IMR-90 (cell line): Measurements from ENCODE around the gene CHDH. TPM values are rescaled to one million over a fixed set of nuclear protein-coding genes. Genes with fewer than 3 reads are reported as not detected.

Source experiments
- ATAC-seq: fragments of 200-7000 bp; cut with Tn5 transposase; 2 replicates; pipeline ENCODE4 v1.9.1; 2020; ENCODE audit warnings: low read depth, mild to moderate bottlenecking, moderate library complexity
- BruUV-seq: library from RNA; stranded (reverse); fragments of 400-500 nt; replicated peaks from 2 replicates; lab custom pipeline; 2021; lab: Mats Ljungman, UMichigan
- CTCF ChIA-PET: fragments of 300-600 bp; formaldehyde crosslinking; extraction: SDS; loops from one replicate; lab custom pipeline; 2021; ENCODE audit warnings: antibody characterized with exemption; lab: Yijun Ruan, JAX
- POLR2A ChIA-PET: fragments of 300-600 bp; sonication (Branson Sonifier 250); formaldehyde crosslinking; loops from one replicate; lab custom pipeline; 2022; ENCODE audit warnings: antibody characterized with exemption; ENCODE audit not compliant: unreplicated experiment; lab: Charles Lee
- DNase-seq: peaks from one replicate; pipeline ENCODE4 v3.0.0; 2013
- H2AFZ ChIP-seq: replicated peaks from 2 replicates; pipeline ENCODE3; 2013; ENCODE audit warnings: low read length, mild to moderate bottlenecking; ENCODE audit not compliant: poor library complexity
- H2AK5ac ChIP-seq: 2 replicates; pipeline ENCODE4 v1.6.1; 2013; ENCODE audit warnings: low read depth, low read length, inconsistent platforms
- H2AK9ac ChIP-seq: replicated peaks from 2 replicates; pipeline ENCODE3; 2013; ENCODE audit warnings: mild to moderate bottlenecking, low read depth, low read length, moderate library complexity; ENCODE audit not compliant: poor library complexity
- H2BK120ac ChIP-seq: 2 replicates; pipeline ENCODE4 v1.6.1; 2013; ENCODE audit warnings: low read depth, low read length, inconsistent platforms
- H2BK15ac ChIP-seq: 3 replicates; pipeline ENCODE4 v1.6.1; 2013; ENCODE audit warnings: low read depth, low read length, inconsistent platforms
- H2BK20ac ChIP-seq: 2 replicates; pipeline ENCODE4 v1.6.1; 2013; ENCODE audit warnings: low read depth, mild to moderate bottlenecking, inconsistent platforms, low read length, moderate library complexity
- H2BK5ac ChIP-seq: 2 replicates; pipeline ENCODE4 v1.6.1; 2013; ENCODE audit warnings: mild to moderate bottlenecking, low read depth, low read length, inconsistent platforms; ENCODE audit not compliant: poor library complexity, severe bottlenecking
- H3K14ac ChIP-seq: replicated peaks from 2 replicates; pipeline ENCODE4 v1.6.1; 2013; ENCODE audit warnings: low read depth, low read length, inconsistent platforms
- H3K18ac ChIP-seq: 2 replicates; pipeline ENCODE4 v1.6.1; 2013; ENCODE audit warnings: low read depth, low read length, control low read depth
- H3K23ac ChIP-seq: 2 replicates; pipeline ENCODE4 v1.6.1; 2013; ENCODE audit warnings: low read depth, low read length, inconsistent platforms
- H3K27ac ChIP-seq: 2 replicates; pipeline ENCODE4 v1.5.1; 2013; ENCODE audit warnings: mild to moderate bottlenecking, control low read depth, low read length; ENCODE audit not compliant: insufficient read depth
- H3K27me3 ChIP-seq: 2 replicates; pipeline ENCODE4 v1.6.1; 2013; ENCODE audit warnings: low read length; ENCODE audit not compliant: control insufficient read depth, insufficient read depth
- H3K36me3 ChIP-seq: 2 replicates; pipeline ENCODE4 v1.6.1; 2013; ENCODE audit warnings: low read length, mixed read lengths; ENCODE audit not compliant: control insufficient read depth, insufficient read depth
- H3K4ac ChIP-seq: 2 replicates; pipeline ENCODE4 v1.6.1; 2013; ENCODE audit warnings: low read depth, low read length, inconsistent platforms
- H3K4me1 ChIP-seq: 2 replicates; pipeline ENCODE4 v1.6.1; 2013; ENCODE audit warnings: low read length, mixed read lengths; ENCODE audit not compliant: control insufficient read depth, insufficient read depth
- H3K4me2 ChIP-seq: 2 replicates; pipeline ENCODE4 v1.6.1; 2013; ENCODE audit warnings: low read depth, mild to moderate bottlenecking, control low read depth, low read length, moderate library complexity
- H3K4me3 ChIP-seq: 2 replicates; pipeline ENCODE4 v1.5.1; 2013; ENCODE audit warnings: low read depth, mild to moderate bottlenecking, control low read depth, low read length, moderate library complexity; ENCODE audit not compliant: insufficient read depth
- H3K56ac ChIP-seq: 2 replicates; pipeline ENCODE4 v1.6.1; 2013; ENCODE audit warnings: low read length, inconsistent platforms; ENCODE audit not compliant: insufficient read depth; ENCODE audit errors: extremely low read depth
- H3K79me1 ChIP-seq, 2 experiments: 2 replicates each; pipeline ENCODE4 v1.6.1; 2013; ENCODE audit warnings: low read length in 2 of 2, inconsistent platforms in 1 of 2, low read depth in 1 of 2
- H3K9ac ChIP-seq: 2 replicates; pipeline ENCODE4 v1.6.1; 2013; ENCODE audit warnings: low read depth, low read length, control low read depth
- H3K9me1 ChIP-seq: 2 replicates; pipeline ENCODE4 v1.6.1; 2013; ENCODE audit warnings: low read length, inconsistent platforms; ENCODE audit not compliant: insufficient read depth
- H3K9me3 ChIP-seq: 2 replicates; pipeline ENCODE4 v1.6.1; 2013; ENCODE audit warnings: low read length; ENCODE audit not compliant: control insufficient read depth, insufficient read depth
- H4K20me1 ChIP-seq: 2 replicates; pipeline ENCODE4 v1.6.1; 2013; ENCODE audit warnings: low read length, inconsistent platforms; ENCODE audit not compliant: insufficient read depth
- H4K5ac ChIP-seq: 2 replicates; pipeline ENCODE4 v1.6.1; 2013; ENCODE audit warnings: mild to moderate bottlenecking, low read depth, low read length, control low read depth
- H4K8ac ChIP-seq, 2 experiments: 2 replicates each; pipeline ENCODE4 v1.6.1; 2013; ENCODE audit warnings: low read depth in 2 of 2, low read length in 2 of 2, control low read depth in 1 of 2, inconsistent platforms in 1 of 2
- H4K91ac ChIP-seq: 2 replicates; pipeline ENCODE4 v1.6.1; 2013; ENCODE audit warnings: low read depth, low read length, inconsistent platforms; ENCODE audit not compliant: insufficient read depth
- BHLHE40 ChIP-seq: fragments of 150-350 bp; IDR thresholded peaks from 2 replicates; pipeline ENCODE4 v1.6.1; 2016; ENCODE audit warnings: mild to moderate bottlenecking, low read depth, low read length
- CEBPB ChIP-seq: IDR thresholded peaks from 2 replicates; pipeline ENCODE4 v1.6.1; 2012; ENCODE audit warnings: low read depth, low read length, improper control_type of control experiment
- CHD1 ChIP-seq: IDR thresholded peaks from 2 replicates; pipeline ENCODE4 v1.6.1; 2012; ENCODE audit warnings: low read depth, low read length, improper control_type of control experiment
- FOS ChIP-seq: fragments of 150-350 bp; IDR thresholded peaks from 2 replicates; pipeline ENCODE4 v1.6.1; 2016; ENCODE audit warnings: low read depth, low read length
- MAFK ChIP-seq: IDR thresholded peaks from 2 replicates; pipeline ENCODE4 v1.6.1; 2012; ENCODE audit warnings: low read depth, low read length, improper control_type of control experiment
- MAZ ChIP-seq: IDR thresholded peaks from 2 replicates; pipeline ENCODE4 v1.6.1; 2012; ENCODE audit warnings: low read depth, mild to moderate bottlenecking, low read length, improper control_type of control experiment, moderate library complexity, borderline replicate concordance
- MXI1 ChIP-seq: IDR thresholded peaks from 2 replicates; pipeline ENCODE4 v1.6.1; 2012; ENCODE audit warnings: low read depth, mild to moderate bottlenecking, low read length, moderate library complexity, borderline replicate concordance
- NFE2L2 ChIP-seq: fragments of 150-350 bp; IDR thresholded peaks from 2 replicates; pipeline ENCODE4 v1.6.1; 2016; ENCODE audit warnings: low read depth, mild to moderate bottlenecking, low read length
- POLR2A ChIP-seq: IDR thresholded peaks from 2 replicates; pipeline ENCODE4 v1.6.1; 2012; ENCODE audit warnings: mild to moderate bottlenecking, low read depth, low read length
- RCOR1 ChIP-seq: IDR thresholded peaks from 2 replicates; pipeline ENCODE4 v1.6.1; 2012; ENCODE audit warnings: mild to moderate bottlenecking, low read length, improper control_type of control experiment; ENCODE audit not compliant: insufficient replicate concordance
- SMC3 ChIP-seq: fragments of 150-350 bp; IDR thresholded peaks from 2 replicates; pipeline ENCODE4 v1.6.1; 2016; ENCODE audit warnings: low read depth, mild to moderate bottlenecking, antibody characterized with exemption, low read length, moderate library complexity
- WGBS, 2 experiments: methylation state at CpG; one replicate each; pipeline versions ENCODE4 v1.1.5 to v1.1.7; 2013; ENCODE audit warnings: missing lambda C conversion rate in 2 of 2; ENCODE audit not compliant: insufficient read length in 1 of 2; ENCODE audit errors: extremely low coverage in 2 of 2; 5-methylcytosine and 5-hydroxymethylcytosine counted together
- dilution Hi-C: fragments of 300-500 bp; cut with HindIII; formaldehyde crosslinking; loops from one replicate; pipeline ENCODE4 v1.14.3; 2018; ENCODE audit warnings: low sequenced_read_pairs; ENCODE audit not compliant: unreplicated experiment
- in situ Hi-C: fragments of 300-500 bp; cut with MboI; formaldehyde crosslinking; loops from 3 replicates; pipeline ENCODE4 v1.14.3; 2019; ENCODE audit warnings: low sequenced_read_pairs, inconsistent platforms, mixed read lengths
- intact Hi-C: fragments of 100-400 bp; cut with micrococcal nuclease; formaldehyde crosslinking; loops from 2 replicates; pipeline ENCODE4 v1.10.0; 2022
- polyA plus RNA-seq, 3 experiments: library from polyadenylated mRNA; depleted of rRNA; stranded (reverse); fragments of >200 nt; gene quantifications; 2 replicates each; pipeline ENCODE4 v1.2.3, GENCODE V29; 2012; ENCODE audit warnings: low replicate concordance in 1 of 3
- total RNA-seq: library from RNA; depleted of rRNA; stranded (reverse); fragments of >200 nt; gene quantifications from 2 replicates; pipeline ENCODE4 v1.2.3, GENCODE V29; 2012
- TF ChIP-seq, protein P1 (sequence below): fragments of 150-350 bp; IDR thresholded peaks from 2 replicates; pipeline ENCODE4 v1.6.1; 2016; ENCODE audit warnings: low read depth, mild to moderate bottlenecking, low read length, moderate library complexity, borderline replicate concordance
- TF ChIP-seq, protein P2 (sequence below): fragments of 150-350 bp; IDR thresholded peaks from 2 replicates; pipeline ENCODE4 v1.6.1; 2017; ENCODE audit warnings: mild to moderate bottlenecking, antibody characterized with exemption, low read length, low read depth
- TF ChIP-seq, protein P3 (sequence below): conservative IDR thresholded peaks from 2 replicates; pipeline ENCODE4 v1.5.1; 2012; ENCODE audit warnings: mild to moderate bottlenecking, low read depth, low read length, improper control_type of control experiment

Gene CHDH
- total and polyA plus RNA-seq, 2 of the 4 experiments (the other 2 are of a cell fraction) = under 0.01 to 0.19 TPM

DNA sequence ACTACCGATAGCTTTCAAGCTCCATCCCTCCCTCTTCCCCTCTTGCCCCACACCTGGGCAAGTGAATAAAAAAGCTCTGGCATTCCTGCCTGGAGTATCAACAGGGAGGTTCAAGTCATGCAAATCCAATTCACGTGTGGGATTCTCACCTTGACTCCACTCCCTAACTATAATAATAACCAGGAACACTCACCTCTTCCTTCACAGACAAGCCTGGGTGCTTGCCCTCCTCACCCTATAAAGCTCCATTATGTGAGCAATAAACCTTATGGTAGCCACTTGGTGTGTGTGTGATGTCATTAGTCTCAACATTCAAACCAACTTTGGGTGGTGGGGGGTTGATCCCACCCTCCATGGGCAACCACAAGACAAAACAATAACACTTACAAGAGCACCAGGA, 16.6 kb downstream of the CHDH start:
- Histone ChIP-seq H2AFZ (no peak overlapping the region), H2AK9ac (no peak overlapping the region), H2BK20ac (no peak overlapping the region), H3K56ac (no peak overlapping the region), H3K18ac (no peak overlapping the region), H3K36me3 (no peaks in the 10 kb centered on the region), H3K4me3 (no peak overlapping the region), H3K4me1 (no peaks in the 10 kb centered on the region), H3K9me3 (no peaks in the 10 kb centered on the region), H3K4me2 (no peak overlapping the region), H3K23ac (no peak overlapping the region), H4K91ac (no peak overlapping the region), H2BK5ac (no peak overlapping the region), H3K9ac (no peak overlapping the region), H4K8ac (no peak overlapping the region), H3K27ac (no peak overlapping the region), H3K27me3 (no peaks in the 10 kb centered on the region), H3K9me1 (no peaks in the 10 kb centered on the region), H2BK15ac (no peak overlapping the region), H3K79me1 (no peaks in the 10 kb centered on the region), H4K5ac (no peak overlapping the region), H3K4ac (no peak overlapping the region), H4K20me1 (no peaks in the 10 kb centered on the region), H3K14ac (no peak overlapping the region), H2BK120ac (no peak overlapping the region), H2AK5ac (no peak overlapping the region)
- DNase-seq (no peak), ATAC-seq (no peak)
- intact Hi-C loops = no loop called here
- no CpG with 5 or more reads among the region's 2 CpGs for WGBS, 2 experiments
- ChIA-PET POLR2A (no interaction called here), CTCF (no interaction called here)
- TF ChIP-seq CEBPB (no peak), FOS (no peak), POLR2A (no peak), NFE2L2 (no peak), SMC3 (no peak), RCOR1 (no peak), BHLHE40 (no peak), MAZ (no peak), CHD1 (no peak), MXI1 (no peak), MAFK (no peak)
- TF ChIP-seq, protein P1, sequence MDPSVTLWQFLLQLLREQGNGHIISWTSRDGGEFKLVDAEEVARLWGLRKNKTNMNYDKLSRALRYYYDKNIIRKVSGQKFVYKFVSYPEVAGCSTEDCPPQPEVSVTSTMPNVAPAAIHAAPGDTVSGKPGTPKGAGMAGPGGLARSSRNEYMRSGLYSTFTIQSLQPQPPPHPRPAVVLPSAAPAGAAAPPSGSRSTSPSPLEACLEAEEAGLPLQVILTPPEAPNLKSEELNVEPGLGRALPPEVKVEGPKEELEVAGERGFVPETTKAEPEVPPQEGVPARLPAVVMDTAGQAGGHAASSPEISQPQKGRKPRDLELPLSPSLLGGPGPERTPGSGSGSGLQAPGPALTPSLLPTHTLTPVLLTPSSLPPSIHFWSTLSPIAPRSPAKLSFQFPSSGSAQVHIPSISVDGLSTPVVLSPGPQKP = no peak
- TF ChIP-seq, protein P2, sequence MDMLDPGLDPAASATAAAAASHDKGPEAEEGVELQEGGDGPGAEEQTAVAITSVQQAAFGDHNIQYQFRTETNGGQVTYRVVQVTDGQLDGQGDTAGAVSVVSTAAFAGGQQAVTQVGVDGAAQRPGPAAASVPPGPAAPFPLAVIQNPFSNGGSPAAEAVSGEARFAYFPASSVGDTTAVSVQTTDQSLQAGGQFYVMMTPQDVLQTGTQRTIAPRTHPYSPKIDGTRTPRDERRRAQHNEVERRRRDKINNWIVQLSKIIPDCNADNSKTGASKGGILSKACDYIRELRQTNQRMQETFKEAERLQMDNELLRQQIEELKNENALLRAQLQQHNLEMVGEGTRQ = no peak
- TF ChIP-seq, protein P3, sequence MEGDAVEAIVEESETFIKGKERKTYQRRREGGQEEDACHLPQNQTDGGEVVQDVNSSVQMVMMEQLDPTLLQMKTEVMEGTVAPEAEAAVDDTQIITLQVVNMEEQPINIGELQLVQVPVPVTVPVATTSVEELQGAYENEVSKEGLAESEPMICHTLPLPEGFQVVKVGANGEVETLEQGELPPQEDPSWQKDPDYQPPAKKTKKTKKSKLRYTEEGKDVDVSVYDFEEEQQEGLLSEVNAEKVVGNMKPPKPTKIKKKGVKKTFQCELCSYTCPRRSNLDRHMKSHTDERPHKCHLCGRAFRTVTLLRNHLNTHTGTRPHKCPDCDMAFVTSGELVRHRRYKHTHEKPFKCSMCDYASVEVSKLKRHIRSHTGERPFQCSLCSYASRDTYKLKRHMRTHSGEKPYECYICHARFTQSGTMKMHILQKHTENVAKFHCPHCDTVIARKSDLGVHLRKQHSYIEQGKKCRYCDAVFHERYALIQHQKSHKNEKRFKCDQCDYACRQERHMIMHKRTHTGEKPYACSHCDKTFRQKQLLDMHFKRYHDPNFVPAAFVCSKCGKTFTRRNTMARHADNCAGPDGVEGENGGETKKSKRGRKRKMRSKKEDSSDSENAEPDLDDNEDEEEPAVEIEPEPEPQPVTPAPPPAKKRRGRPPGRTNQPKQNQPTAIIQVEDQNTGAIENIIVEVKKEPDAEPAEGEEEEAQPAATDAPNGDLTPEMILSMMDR = no peak
- no TSS peak for BruUV-seq
- dilution Hi-C loops = no loop called here
- in situ Hi-C loops = no loop called here
